Mesenchymal stem cell (in vitro differentiated cells and primary cell): ENCODE results near the gene PRKCB.

Experiments used
- DNase-seq: peaks from one replicate; pipeline ENCODE4 v3.0.0-alpha.2; 2013
- H2AFZ ChIP-seq: one replicate; pipeline ENCODE4 v1.6.1; 2013; ENCODE audit warnings: low read depth, mild to moderate bottlenecking, control low read depth, inconsistent platforms, low read length, moderate library complexity
- H2AK5ac ChIP-seq: 2 replicates; pipeline ENCODE4 v1.6.1; 2013; ENCODE audit warnings: low read length, moderate library complexity, mild to moderate bottlenecking, inconsistent platforms; ENCODE audit not compliant: severe bottlenecking
- H2BK120ac ChIP-seq: one replicate; pipeline ENCODE4 v1.6.1; 2013; ENCODE audit warnings: low read depth, mild to moderate bottlenecking, inconsistent platforms, low read length, moderate library complexity
- H2BK12ac ChIP-seq, 2 experiments: one replicate each; pipeline ENCODE4 v1.6.1; 2013; ENCODE audit warnings: inconsistent platforms in 2 of 2, low read length in 2 of 2, mild to moderate bottlenecking in 2 of 2, moderate library complexity in 2 of 2, control low read depth in 1 of 2
- H2BK15ac ChIP-seq: one replicate; pipeline ENCODE4 v1.6.1; 2013; ENCODE audit warnings: mild to moderate bottlenecking, low read depth, inconsistent platforms; ENCODE audit not compliant: poor library complexity, severe bottlenecking
- H2BK5ac ChIP-seq: 2 replicates; pipeline ENCODE4 v1.6.1; 2013; ENCODE audit warnings: low read depth, mild to moderate bottlenecking, low read length, control low read depth, inconsistent platforms; ENCODE audit not compliant: poor library complexity, severe bottlenecking
- H3K14ac ChIP-seq, 2 experiments: one replicate each; pipeline ENCODE4 v1.6.1; 2013; ENCODE audit warnings: inconsistent platforms in 2 of 2, low read length in 2 of 2, control low read depth in 1 of 2, mild to moderate bottlenecking in 1 of 2, moderate library complexity in 1 of 2
- H3K18ac ChIP-seq, 2 experiments: one replicate each; pipeline ENCODE4 v1.6.1; 2013; ENCODE audit warnings: inconsistent platforms in 2 of 2, low read length in 2 of 2, control low read depth in 1 of 2, low read depth in 1 of 2, mild to moderate bottlenecking in 1 of 2
- H3K23ac ChIP-seq, 2 experiments: one replicate each; pipeline ENCODE4 v1.6.1; 2013; ENCODE audit warnings: inconsistent platforms in 2 of 2, low read length in 2 of 2, mild to moderate bottlenecking in 2 of 2, moderate library complexity in 2 of 2, control low read depth in 1 of 2
- H3K27ac ChIP-seq: 2 replicates; pipeline ENCODE4 v1.5.1; 2013; ENCODE audit warnings: mild to moderate bottlenecking, moderate library complexity, low read length, control low read depth, inconsistent platforms; ENCODE audit not compliant: poor library complexity, severe bottlenecking
- H3K27me3 ChIP-seq, 2 experiments: 2 replicates each; pipeline versions ENCODE4 v1.6.1 to v1.7.0; 2013; ENCODE audit warnings: low read length in 2 of 2, mild to moderate bottlenecking in 2 of 2, moderate library complexity in 2 of 2, control low read depth in 1 of 2, inconsistent platforms in 1 of 2; ENCODE audit not compliant: control insufficient read depth in 1 of 2, insufficient read depth in 1 of 2
- H3K36me3 ChIP-seq, 2 experiments: 2 replicates each; pipeline versions ENCODE4 v1.6.1 to v1.7.0; 2013; ENCODE audit warnings: low read length in 2 of 2, control low read depth in 1 of 2, inconsistent platforms in 1 of 2, low read depth in 1 of 2, mild to moderate bottlenecking in 1 of 2; ENCODE audit not compliant: insufficient read depth in 2 of 2, control insufficient read depth in 1 of 2
- H3K4ac ChIP-seq, 2 experiments: one replicate each; pipeline ENCODE4 v1.6.1; 2013; ENCODE audit warnings: inconsistent platforms in 2 of 2, low read length in 2 of 2, mild to moderate bottlenecking in 2 of 2, moderate library complexity in 2 of 2, control low read depth in 1 of 2, low read depth in 1 of 2
- H3K4me1 ChIP-seq: 2 replicates; pipeline ENCODE4 v1.6.1; 2013; ENCODE audit warnings: low read depth, low read length, control low read depth; ENCODE audit not compliant: control insufficient read depth, insufficient read depth
- H3K4me2 ChIP-seq: 2 replicates; pipeline ENCODE4 v1.6.1; 2013; ENCODE audit warnings: low read length, mild to moderate bottlenecking, inconsistent platforms; ENCODE audit not compliant: poor library complexity, severe bottlenecking
- H3K4me3 ChIP-seq, 2 experiments: 2 replicates each; pipeline versions ENCODE4 v1.5.1 to v1.7.0; 2013; ENCODE audit warnings: low read length in 2 of 2, mild to moderate bottlenecking in 2 of 2, control low read depth in 1 of 2, low read depth in 1 of 2; ENCODE audit not compliant: insufficient read depth in 1 of 2
- H3K79me1 ChIP-seq: replicated peaks from 2 replicates; pipeline ENCODE4 v1.6.1; 2013; ENCODE audit warnings: mild to moderate bottlenecking, control low read depth, low read length, inconsistent platforms; ENCODE audit not compliant: poor library complexity, severe bottlenecking
- H3K9ac ChIP-seq: 2 replicates; pipeline ENCODE4 v1.7.0; 2013; ENCODE audit warnings: mild to moderate bottlenecking, low read length, moderate library complexity
- H3K9me3 ChIP-seq: 2 replicates; pipeline ENCODE4 v1.7.0; 2013; ENCODE audit warnings: mild to moderate bottlenecking, low read length; ENCODE audit not compliant: control insufficient read depth
- H4K8ac ChIP-seq: one replicate; pipeline ENCODE4 v1.6.1; 2013; ENCODE audit warnings: inconsistent platforms, mild to moderate bottlenecking, low read length, moderate library complexity
- H4K91ac ChIP-seq: one replicate; pipeline ENCODE4 v1.6.1; 2013; ENCODE audit warnings: mild to moderate bottlenecking, low read length, inconsistent platforms
- WGBS: methylation state at CpG from one replicate; pipeline ENCODE4 v1.1.7; 2013; ENCODE audit warnings: mixed read lengths; 5-methylcytosine and 5-hydroxymethylcytosine counted together

The PRKCB gene

DNA sequence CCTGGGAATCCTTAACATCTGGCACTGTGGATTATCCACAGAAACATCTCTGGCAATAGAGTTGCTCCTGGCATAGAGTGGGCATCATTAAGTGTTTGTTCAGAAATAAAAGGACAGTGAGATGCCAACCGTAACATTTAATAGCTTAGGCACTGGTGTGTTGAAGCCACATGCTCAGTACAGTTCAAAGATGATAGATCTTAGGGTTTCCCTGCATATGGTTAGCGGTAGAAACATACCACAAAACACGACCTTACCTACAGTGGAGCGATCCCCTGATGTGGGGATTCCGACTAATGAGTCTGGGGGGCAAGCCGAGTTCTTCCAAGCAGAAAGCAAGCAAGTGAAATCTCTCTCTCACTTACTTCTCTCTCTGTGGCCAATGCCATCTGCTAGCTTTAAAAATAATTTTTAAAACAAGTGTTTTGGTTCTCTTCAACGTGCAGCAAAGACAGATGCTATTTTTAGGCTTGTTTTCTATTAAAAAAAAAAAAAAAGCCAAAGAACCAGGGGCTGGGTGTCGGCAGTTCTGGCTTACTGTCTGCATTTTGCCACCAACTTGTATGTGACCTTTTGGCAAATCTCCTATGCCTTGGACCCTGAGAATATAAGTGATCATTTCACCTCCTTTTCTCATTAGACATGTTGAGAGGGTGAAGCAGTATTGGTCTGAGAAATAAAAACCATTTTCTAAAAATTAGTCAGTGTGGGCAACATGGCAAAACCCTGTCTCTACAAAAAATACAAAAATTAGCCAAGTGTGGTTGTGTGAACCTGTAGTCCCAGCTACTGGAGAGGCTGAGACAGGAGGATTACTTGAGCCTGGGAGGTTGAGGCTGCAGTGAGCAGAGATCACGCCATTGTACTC is 331.1 kb downstream of the PRKCB start:
- Histone ChIP-seq H3K9ac (no peak overlapping the region), H2BK5ac (no peak overlapping the region), H4K8ac (no peak overlapping the region), H3K79me1 (no peaks in the 10 kb centered on the region), H2AK5ac (no peak overlapping the region), H2BK120ac (no peak overlapping the region), H3K36me3 (no peaks in the 10 kb centered on the region), H4K91ac (no peak overlapping the region), H3K27me3 (no peaks in the 10 kb centered on the region), H3K4me2 (no peak overlapping the region), H3K4ac (no peak overlapping the region), H2BK12ac (no peak overlapping the region), H3K4me1 (no peaks in the 10 kb centered on the region), H3K23ac (no peak overlapping the region), H3K18ac (no peak overlapping the region), H2AFZ (no peak overlapping the region), H3K14ac (no peak overlapping the region), H3K4me3 (no peak overlapping the region), H3K9me3 (no peaks in the 10 kb centered on the region), H2BK15ac (no peak overlapping the region), H3K27ac (no peak overlapping the region)
- no peak for DNase-seq
- WGBS: 66% methylated on average over 8 of the region's 9 CpGs

DNA sequence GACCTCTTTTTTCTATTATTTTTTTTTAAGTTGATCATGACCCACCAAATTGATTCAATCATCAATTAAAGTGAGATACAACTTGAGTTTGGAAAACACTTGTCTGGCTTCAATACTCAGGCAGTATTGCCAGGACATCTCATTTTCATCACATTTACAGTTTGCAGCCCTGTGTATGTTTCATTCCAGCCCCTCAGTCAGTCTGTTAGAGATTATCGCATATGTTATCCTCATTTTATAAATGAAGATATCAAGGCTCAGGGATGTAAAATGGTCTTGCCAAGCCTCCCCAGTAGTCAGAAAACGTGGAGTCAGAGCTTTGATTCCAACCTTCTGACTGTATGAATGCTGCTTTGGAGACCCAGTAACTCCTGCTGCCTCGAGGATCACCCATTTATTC is 333.1 kb downstream of the PRKCB start:
- H3K27me3 ChIP-seq: no peaks in the 10 kb centered on the region
- H2BK12ac ChIP-seq: no peak overlapping the region

DNA sequence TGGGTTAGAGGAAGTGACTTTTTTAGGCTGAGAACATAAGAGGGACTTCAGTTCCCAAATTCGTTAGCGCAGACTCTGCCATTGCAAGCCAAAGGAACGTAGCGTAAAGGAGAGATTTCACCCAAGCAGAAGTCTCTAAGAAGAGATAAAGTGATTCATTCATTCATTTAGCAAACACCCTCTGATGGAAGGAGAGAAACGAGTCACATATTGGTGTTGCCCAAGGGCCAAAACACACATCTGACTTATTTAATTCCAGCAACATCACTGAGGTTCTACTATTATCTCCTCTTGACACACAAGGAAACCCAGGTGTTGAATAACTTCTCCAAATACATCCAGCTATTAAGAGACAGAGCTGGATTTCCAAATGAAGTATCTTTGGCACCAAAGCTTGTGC is 334.6 kb downstream of the PRKCB start:
- no peak overlapping the region for H2AK5ac ChIP-seq
- no peak overlapping the region for H2AFZ ChIP-seq
- H3K14ac ChIP-seq: no peak overlapping the region
- H2BK15ac ChIP-seq: no peak overlapping the region
- H3K79me1 ChIP-seq: no peaks in the 10 kb centered on the region
- DNase-seq: no peak
- no peak overlapping the region for H3K18ac ChIP-seq
- H3K27ac ChIP-seq: no peak overlapping the region
- H3K27me3 ChIP-seq: no peaks in the 10 kb centered on the region
- H3K36me3 ChIP-seq: no peaks in the 10 kb centered on the region
- H3K4ac ChIP-seq: no peak overlapping the region
- H3K4me2 ChIP-seq: no peak overlapping the region
- no peak overlapping the region for H3K4me3 ChIP-seq
- no peaks in the 10 kb centered on the region for H3K9me3 ChIP-seq
- no peak overlapping the region for H3K23ac ChIP-seq
- no peak overlapping the region for H2BK120ac ChIP-seq
- no peak overlapping the region for H4K91ac ChIP-seq
- H4K8ac ChIP-seq: no peak overlapping the region
- H3K4me1 ChIP-seq: no peaks in the 10 kb centered on the region
- H2BK5ac ChIP-seq: no peak overlapping the region
- H3K9ac ChIP-seq: no peak overlapping the region
- H2BK12ac ChIP-seq: no peak overlapping the region
- WGBS: 73% methylated on average over 3 of the region's 5 CpGs

More for the DNA sequence above, 333.1 kb downstream of the PRKCB start:
- Histone ChIP-seq H3K27ac (no peak overlapping the region), H3K79me1 (no peaks in the 10 kb centered on the region), H4K91ac (no peak overlapping the region), H3K36me3 (no peaks in the 10 kb centered on the region), H2AK5ac (no peak overlapping the region), H3K18ac (no peak overlapping the region), H3K4me3 (no peak overlapping the region), H3K14ac (no peak overlapping the region), H3K9ac (no peak overlapping the region), H3K9me3 (no peaks in the 10 kb centered on the region), H4K8ac (no peak overlapping the region), H2BK120ac (no peak overlapping the region), H2BK5ac (no peak overlapping the region), H3K4me1 (no peaks in the 10 kb centered on the region), H2AFZ (no peak overlapping the region), H3K4me2 (no peak overlapping the region), H3K4ac (no peak overlapping the region), H2BK15ac (no peak overlapping the region), H3K23ac (no peak overlapping the region)
- 59% methylated on average over 2 of the region's 3 CpGs for WGBS
- no peak for DNase-seq

DNA sequence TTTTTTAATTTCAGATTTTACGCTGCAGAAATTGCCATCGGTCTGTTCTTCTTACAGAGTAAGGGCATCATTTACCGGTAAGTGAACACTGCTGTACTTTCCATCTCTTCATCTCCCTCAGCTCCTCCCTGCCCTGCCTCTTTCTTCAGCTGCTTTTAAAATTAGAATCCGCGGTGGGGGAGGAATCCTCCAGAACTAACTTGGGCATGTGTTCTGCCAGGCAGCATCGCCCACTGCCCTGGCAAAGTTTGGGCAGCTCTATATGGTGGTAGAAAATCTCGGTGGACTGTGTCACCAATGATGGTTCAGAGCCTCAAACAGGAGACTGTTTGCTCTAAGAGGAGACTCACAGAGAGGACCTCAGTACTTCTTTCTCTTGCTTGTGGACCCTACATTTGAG is 338.7 kb downstream of the PRKCB start:
- Histone ChIP-seq H2BK120ac (no peak overlapping the region), H2AFZ (no peak overlapping the region), H3K79me1 (no peaks in the 10 kb centered on the region), H2AK5ac (no peak overlapping the region), H3K4me2 (no peak overlapping the region), H2BK15ac (no peak overlapping the region), H3K9ac (no peak overlapping the region), H2BK12ac (no peak overlapping the region), H3K4me3 (no peak overlapping the region), H3K27ac (no peak overlapping the region), H4K91ac (no peak overlapping the region), H3K9me3 (no peaks in the 10 kb centered on the region), H3K36me3 (no peaks in the 10 kb centered on the region), H3K27me3 (no peaks in the 10 kb centered on the region), H4K8ac (no peak overlapping the region), H3K18ac (no peak overlapping the region), H3K14ac (no peak overlapping the region), H3K4ac (no peak overlapping the region), H3K23ac (no peak overlapping the region), H3K4me1 (no peaks in the 10 kb centered on the region), H2BK5ac (no peak overlapping the region)
- WGBS: 79% methylated on average over 7 of the region's 7 CpGs
- no peak for DNase-seq
